ENCODE measurements around the gene ZCCHC14.

- no peak for TF ChIP-seq POLR2AphosphoS5 (IDR thresholded peaks at IDR 0.05)
- no peak for TF ChIP-seq CTCF (IDR thresholded peaks at IDR 0.05)
- no peak for TF ChIP-seq POLR2A (IDR thresholded peaks at IDR 0.05)
Observed at GRCh38 chr16:87358696-87359095, 134.1 kb downstream of the ZCCHC14 start.

Data from upper lobe of left lung (tissue), 4 donors.